ENCODE results near the gene RBM33.

Gene RBM33

GRCh38 chr7:155751409-155751808 lies 106.9 kb downstream of the RBM33 start:
- Histone ChIP-seq H3K27me3 (ENCODE audit: control insufficient read depth in 3 of 3, insufficient read depth in 3 of 3, low read depth in 1 of 3, low read length in 3 of 3) (no peaks in the 10 kb centered on the region), H3K4me1 (ENCODE audit: control insufficient read depth in 2 of 2, insufficient read depth in 1 of 2, low read depth in 1 of 2, low read length in 2 of 2) (peaks cover 2 to 4% of the 10 kb centered on the region in 2 donors), H3K4me3 (ENCODE audit: low read length in 2 of 2) (no peak overlapping the region), H2BK5ac (ENCODE audit: low read length) (no peak overlapping the region), H3K4me2 (ENCODE audit: insufficient read depth, low read length, poor library complexity, severe bottlenecking) (no peak overlapping the region), H3K4ac (ENCODE audit: low read length) (no peak overlapping the region), H3K79me1 (ENCODE audit: low read depth, low read length) (peaks cover 3% of the 10 kb centered on the region), H3K18ac (ENCODE audit: low read length) (no peak overlapping the region), H3K36me3 (replicated peaks in 1 of 2; ENCODE audit: control insufficient read depth in 2 of 2, insufficient read depth in 2 of 2, low read length in 2 of 2) (peaks cover 1 to 64% of the 10 kb centered on the region in 2 donors), H2BK12ac (ENCODE audit: low read length) (no peak overlapping the region), H3K23ac (ENCODE audit: low read depth, low read length, poor library complexity) (no peak overlapping the region), H4K8ac (ENCODE audit: low read depth, low read length) (no peak overlapping the region), H3K14ac (ENCODE audit: low read length) (no peak overlapping the region), H4K91ac (ENCODE audit: low read depth, low read length, poor library complexity) (no peak overlapping the region), H2BK120ac (ENCODE audit: low read depth, low read length) (no peak overlapping the region), H2AK5ac (ENCODE audit: low read depth, low read length) (no peak overlapping the region), H3K9me3 (replicated peaks in 1 of 2; ENCODE audit: control insufficient read depth in 2 of 2, insufficient read depth in 1 of 2, low read depth in 1 of 2, low read length in 2 of 2) (peaks cover 1 to 2% of the 10 kb centered on the region in 2 donors), H2BK15ac (ENCODE audit: low read length) (no peak overlapping the region), H2AFZ (ENCODE audit: low read length) (no peak overlapping the region), H3K9ac (ENCODE audit: low read depth, low read length, poor library complexity) (no peak overlapping the region), H3K27ac (replicated peaks; ENCODE audit: low read length) (no peak overlapping the region)
- no CpG with 5 or more reads among the region's 4 CpGs for WGBS, 2 donors (ENCODE audit: extremely low coverage in 2 of 2, insufficient read length in 2 of 2, insufficient replicate concordance in 1 of 2)
- DNase-seq (ENCODE audit: low spot score), result no peak

GRCh38 chr7:155752756-155753445 lies 108.4 kb downstream of the RBM33 start:
- Histone ChIP-seq H3K27ac (replicated peaks; ENCODE audit: low read length) (no peak overlapping the region), H3K27me3 (ENCODE audit: control insufficient read depth in 3 of 3, insufficient read depth in 3 of 3, low read depth in 1 of 3, low read length in 3 of 3) (no peaks in the 10 kb centered on the region), H2BK5ac (ENCODE audit: low read length) (no peak overlapping the region), H3K4me1 (ENCODE audit: control insufficient read depth in 2 of 2, insufficient read depth in 1 of 2, low read depth in 1 of 2, low read length in 2 of 2) (peaks cover 0 to 2% of the 10 kb centered on the region in 2 donors), H3K14ac (ENCODE audit: low read length) (no peak overlapping the region), H2AK5ac (ENCODE audit: low read depth, low read length) (no peak overlapping the region), H2AFZ (ENCODE audit: low read length) (no peak overlapping the region), H3K9ac (ENCODE audit: low read depth, low read length, poor library complexity) (no peak overlapping the region), H3K4me2 (ENCODE audit: insufficient read depth, low read length, poor library complexity, severe bottlenecking) (no peak overlapping the region), H2BK15ac (ENCODE audit: low read length) (no peak overlapping the region), H3K36me3 (replicated peaks in 1 of 2; ENCODE audit: control insufficient read depth in 2 of 2, insufficient read depth in 2 of 2, low read length in 2 of 2) (peaks cover 1 to 63% of the 10 kb centered on the region in 2 donors), H3K23ac (ENCODE audit: low read depth, low read length, poor library complexity) (no peak overlapping the region), H3K79me1 (ENCODE audit: low read depth, low read length) (peaks cover 5% of the 10 kb centered on the region), H3K4ac (ENCODE audit: low read length) (no peak overlapping the region), H4K91ac (ENCODE audit: low read depth, low read length, poor library complexity) (no peak overlapping the region), H2BK12ac (ENCODE audit: low read length) (no peak overlapping the region), H3K4me3 (ENCODE audit: low read length in 2 of 2) (no peak overlapping the region), H3K18ac (ENCODE audit: low read length) (no peak overlapping the region), H2BK120ac (ENCODE audit: low read depth, low read length) (no peak overlapping the region), H4K8ac (ENCODE audit: low read depth, low read length) (no peak overlapping the region), H3K9me3 (replicated peaks in 1 of 2; ENCODE audit: control insufficient read depth in 2 of 2, insufficient read depth in 1 of 2, low read depth in 1 of 2, low read length in 2 of 2) (peaks cover 6 to 17% of the 10 kb centered on the region in 2 donors)
- DNase-seq (ENCODE audit: low spot score), result no peak
- no CpG with 5 or more reads among the region's 9 CpGs for WGBS, 2 donors (ENCODE audit: extremely low coverage in 2 of 2, insufficient read length in 2 of 2, insufficient replicate concordance in 1 of 2)

GRCh38 chr7:155753446-155753965 lies 109.0 kb downstream of the RBM33 start:
- H2BK12ac ChIP-seq (ENCODE audit: low read length), result no peak overlapping the region
- H2BK5ac ChIP-seq (ENCODE audit: low read length), result no peak overlapping the region
- H2AK5ac ChIP-seq (ENCODE audit: low read depth, low read length), result no peak overlapping the region
- H3K4me1 ChIP-seq (ENCODE audit: control insufficient read depth in 2 of 2, insufficient read depth in 1 of 2, low read depth in 1 of 2, low read length in 2 of 2), result peaks cover 0 to 3% of the 10 kb centered on the region in 2 donors
- no CpG with 5 or more reads among the region's 10 CpGs for WGBS, 2 donors (ENCODE audit: extremely low coverage in 2 of 2, insufficient read length in 2 of 2, insufficient replicate concordance in 1 of 2)
- no peak for DNase-seq (ENCODE audit: low spot score)
- H3K27me3 ChIP-seq (ENCODE audit: control insufficient read depth in 3 of 3, insufficient read depth in 3 of 3, low read depth in 1 of 3, low read length in 3 of 3), result no peaks in the 10 kb centered on the region
- peaks cover 6 to 21% of the 10 kb centered on the region in 2 donors for H3K9me3 ChIP-seq (replicated peaks in 1 of 2; ENCODE audit: control insufficient read depth in 2 of 2, insufficient read depth in 1 of 2, low read depth in 1 of 2, low read length in 2 of 2)
- no peak overlapping the region for H3K4me2 ChIP-seq (ENCODE audit: insufficient read depth, low read length, poor library complexity, severe bottlenecking)
- H3K4me3 ChIP-seq (ENCODE audit: low read length in 2 of 2), result no peak overlapping the region
- no peak overlapping the region for H3K27ac ChIP-seq (replicated peaks; ENCODE audit: low read length)
- no peak overlapping the region for H4K8ac ChIP-seq (ENCODE audit: low read depth, low read length)
- no peak overlapping the region for H4K91ac ChIP-seq (ENCODE audit: low read depth, low read length, poor library complexity)
- H3K9ac ChIP-seq (ENCODE audit: low read depth, low read length, poor library complexity), result no peak overlapping the region
- no peak overlapping the region for H2AFZ ChIP-seq (ENCODE audit: low read length)
- H3K79me1 ChIP-seq (ENCODE audit: low read depth, low read length), result peaks cover 5% of the 10 kb centered on the region
- H3K18ac ChIP-seq (ENCODE audit: low read length), result no peak overlapping the region
- H3K4ac ChIP-seq (ENCODE audit: low read length), result no peak overlapping the region
- H3K36me3 ChIP-seq (replicated peaks in 1 of 2; ENCODE audit: control insufficient read depth in 2 of 2, insufficient read depth in 2 of 2, low read length in 2 of 2), result peaks cover 1 to 63% of the 10 kb centered on the region in 2 donors
- H2BK120ac ChIP-seq (ENCODE audit: low read depth, low read length), result no peak overlapping the region
- H2BK15ac ChIP-seq (ENCODE audit: low read length), result no peak overlapping the region
- no peak overlapping the region for H3K23ac ChIP-seq (ENCODE audit: low read depth, low read length, poor library complexity)
- H3K14ac ChIP-seq (ENCODE audit: low read length), result no peak overlapping the region

- Histone ChIP-seq H2BK120ac (ENCODE audit: low read depth, low read length) (no peak overlapping the region), H2BK12ac (ENCODE audit: low read length) (no peak overlapping the region), H3K79me1 (ENCODE audit: low read depth, low read length) (peaks cover 5% of the 10 kb centered on the region), H2BK15ac (ENCODE audit: low read length) (no peak overlapping the region), H3K14ac (ENCODE audit: low read length) (no peak overlapping the region), H3K4me2 (ENCODE audit: insufficient read depth, low read length, poor library complexity, severe bottlenecking) (no peak overlapping the region), H3K23ac (ENCODE audit: low read depth, low read length, poor library complexity) (no peak overlapping the region), H4K8ac (ENCODE audit: low read depth, low read length) (no peak overlapping the region), H4K91ac (ENCODE audit: low read depth, low read length, poor library complexity) (no peak overlapping the region), H3K4ac (ENCODE audit: low read length) (no peak overlapping the region), H3K18ac (ENCODE audit: low read length) (no peak overlapping the region), H3K4me1 (ENCODE audit: control insufficient read depth in 2 of 2, insufficient read depth in 1 of 2, low read depth in 1 of 2, low read length in 2 of 2) (peaks cover 0 to 3% of the 10 kb centered on the region in 2 donors), H3K27me3 (ENCODE audit: control insufficient read depth in 3 of 3, insufficient read depth in 3 of 3, low read depth in 1 of 3, low read length in 3 of 3) (no peaks in the 10 kb centered on the region), H3K27ac (replicated peaks; ENCODE audit: low read length) (no peak overlapping the region), H3K9me3 (replicated peaks in 1 of 2; ENCODE audit: control insufficient read depth in 2 of 2, insufficient read depth in 1 of 2, low read depth in 1 of 2, low read length in 2 of 2) (peaks cover 6 to 24% of the 10 kb centered on the region in 2 donors), H3K9ac (ENCODE audit: low read depth, low read length, poor library complexity) (no peak overlapping the region), H3K36me3 (replicated peaks in 1 of 2; ENCODE audit: control insufficient read depth in 2 of 2, insufficient read depth in 2 of 2, low read length in 2 of 2) (peaks cover 5 to 62% of the 10 kb centered on the region in 2 donors), H2BK5ac (ENCODE audit: low read length) (no peak overlapping the region), H2AK5ac (ENCODE audit: low read depth, low read length) (no peak overlapping the region), H2AFZ (ENCODE audit: low read length) (no peak overlapping the region), H3K4me3 (ENCODE audit: low read length in 2 of 2) (no peak overlapping the region)
- DNase-seq (ENCODE audit: low spot score), result no peak
These were observed 109.7 kb downstream of the RBM33 start for GRCh38 chr7:155754165-155754564.
